ENCODE data around the gene KCTD13.

- TF ChIP-seq POLR2A (IDR thresholded peaks at IDR 0.05) (no peak), CTCF (IDR thresholded peaks at IDR 0.05) (no peak), EP300 (IDR thresholded peaks at IDR 0.05) (no peak)
Measured at GRCh38 chr16:29896841-29897240, 29.2 kb downstream of the KCTD13 start.
